ENCODE data around the gene TRMU. TPM values are rescaled to one million over a fixed set of nuclear protein-coding genes. Genes with fewer than 3 reads are reported as not detected.

TRMU gene
- total and polyA plus RNA-seq, 4 donors = 24.1 to 42.3 (median 34.0) TPM

GRCh38 chr22:46287873-46288751 lies 47.4 kb upstream of the TRMU start:
- 28 to 51% methylated on average over 24 of the region's 24 CpGs for WGBS, 2 donors
- Histone ChIP-seq H3K27me3 (ENCODE audit: control insufficient read depth in 3 of 3, insufficient read depth in 3 of 3, low read length in 2 of 3) (no peaks in the 10 kb centered on the region), H3K9me3 (ENCODE audit: control insufficient read depth in 4 of 4, insufficient read depth in 3 of 4, low read length in 3 of 4) (peaks cover 0 to 4% (median 0%) of the 10 kb centered on the region in 4 donors), H3K4me1 (ENCODE audit: control insufficient read depth in 5 of 5, insufficient read depth in 5 of 5, low read length in 5 of 5) (peaks cover 0 to 13% (median 0%) of the 10 kb centered on the region in 5 donors), H3K36me3 (ENCODE audit: control insufficient read depth in 4 of 4, insufficient read depth in 4 of 4, low read length in 4 of 4) (peaks cover 15 to 51% (median 19%) of the 10 kb centered on the region in 4 donors), H3K27ac (ENCODE audit: low read depth in 1 of 2, low read length in 1 of 2) (peak overlapping the region; percentile 15 to 72), H3K4me3 (peak overlapping the region; percentile 5), H3K9ac (ENCODE audit: insufficient read depth in 1 of 2, low read length in 2 of 2) (no peak overlapping the region)
- ATAC-seq (ENCODE audit: insufficient read depth, low FRiP score) = peak; percentile 60
- peak in 1 of 3 donors; percentile 43 for DNase-seq
- TF ChIP-seq CTCF (IDR thresholded peaks at IDR 0.05; ENCODE audit: control extremely low read depth, extremely low read depth) = no peak

- ATAC-seq (ENCODE audit: insufficient read depth, low FRiP score) = no peak
- Histone ChIP-seq H3K4me1 (ENCODE audit: control insufficient read depth in 5 of 5, insufficient read depth in 5 of 5, low read length in 5 of 5) (peaks cover 0 to 13% (median 0%) of the 10 kb centered on the region in 5 donors), H3K36me3 (ENCODE audit: control insufficient read depth in 4 of 4, insufficient read depth in 4 of 4, low read length in 4 of 4) (peaks cover 15 to 55% (median 19%) of the 10 kb centered on the region in 4 donors), H3K9me3 (ENCODE audit: control insufficient read depth in 4 of 4, insufficient read depth in 3 of 4, low read length in 3 of 4) (peaks cover 0 to 4% (median 0%) of the 10 kb centered on the region in 4 donors), H3K27ac (ENCODE audit: low read depth in 1 of 2, low read length in 1 of 2) (peak overlapping the region in 1 of 2 donors; percentile 72), H3K9ac (ENCODE audit: insufficient read depth in 1 of 2, low read length in 2 of 2) (no peak overlapping the region), H3K27me3 (ENCODE audit: control insufficient read depth in 3 of 3, insufficient read depth in 3 of 3, low read length in 2 of 3) (no peaks in the 10 kb centered on the region), H3K4me3 (no peak overlapping the region)
- 90 to 95% methylated on average over 7 of the region's 7 CpGs for WGBS, 2 donors
- no peak for TF ChIP-seq CTCF (IDR thresholded peaks at IDR 0.05; ENCODE audit: control extremely low read depth, extremely low read depth)
- no peak for DNase-seq
These were observed 46.7 kb upstream of the TRMU start for GRCh38 chr22:46288846-46289243.

- Histone ChIP-seq H3K36me3 (ENCODE audit: control insufficient read depth in 4 of 4, insufficient read depth in 4 of 4, low read length in 4 of 4) (peaks cover 15 to 50% (median 15%) of the 10 kb centered on the region in 4 donors), H3K9me3 (ENCODE audit: control insufficient read depth in 4 of 4, insufficient read depth in 3 of 4, low read length in 3 of 4) (peaks cover 0 to 4% (median 0%) of the 10 kb centered on the region in 4 donors), H3K9ac (ENCODE audit: insufficient read depth in 1 of 2, low read length in 2 of 2) (no peak overlapping the region), H3K4me3 (no peak overlapping the region), H3K4me1 (ENCODE audit: control insufficient read depth in 5 of 5, insufficient read depth in 5 of 5, low read length in 5 of 5) (peaks cover 0 to 13% (median 0%) of the 10 kb centered on the region in 5 donors), H3K27ac (ENCODE audit: low read depth in 1 of 2, low read length in 1 of 2) (peak overlapping the region in 1 of 2 donors; percentile 41), H3K27me3 (ENCODE audit: control insufficient read depth in 3 of 3, insufficient read depth in 3 of 3, low read length in 2 of 3) (no peaks in the 10 kb centered on the region)
- ATAC-seq (ENCODE audit: insufficient read depth, low FRiP score) (no peak), DNase-seq (no peak)
- TF ChIP-seq CTCF (IDR thresholded peaks at IDR 0.05; ENCODE audit: control extremely low read depth, extremely low read depth) = no peak
- 91% methylated on average over 31 to 33 of the region's 33 CpGs for WGBS, 2 donors
These were observed 46.1 kb upstream of the TRMU start for GRCh38 chr22:46289244-46289891.

Measured in lung (tissue), 12 donors.